T-helper 2 cell (primary cell): ENCODE measurements around the gene MON1A.
"Not testable (repeated sequence)": the region's sequence is repeated elsewhere in the genome, so short reads cannot be mapped to it uniquely, and the experiment has no call there.

Experiments used
- DNase-seq, 5 experiments: peaks; one replicate each; pipeline versions ENCODE4 v3.0.0 to v3.0.0-alpha.2; 2012 to 2022

Gene MON1A

GRCh38 chr3:49917806-49918590 lies 11.6 kb downstream of the MON1A start:
- DNase-seq: not testable (repeated sequence)

- no peak for DNase-seq
Measured at GRCh38 chr3:49916686-49917085, 12.9 kb downstream of the MON1A start.

- DNase-seq: no peak
Measured at GRCh38 chr3:49914906-49915305, 14.7 kb downstream of the MON1A start.

- no peak for DNase-seq
Measured at GRCh38 chr3:49912881-49913281, 16.7 kb downstream of the MON1A start.

- DNase-seq: no peak
Measured at GRCh38 chr3:49911611-49912010, 18.0 kb downstream of the MON1A start.

GRCh38 chr3:49911124-49911420 lies 18.5 kb downstream of the MON1A start:
- DNase-seq: no peak

GRCh38 chr3:49910409-49911123 lies 19.0 kb downstream of the MON1A start:
- DNase-seq: no peak

- no peak for DNase-seq
Measured at GRCh38 chr3:49908373-49909199, 21.0 kb downstream of the MON1A start.

- peak in 3 of 5 experiments; percentile 32 to 58 (median 34) for DNase-seq
Measured at GRCh38 chr3:49906073-49906743, 23.4 kb downstream of the MON1A start.

GRCh38 chr3:49904448-49904847 lies 25.2 kb downstream of the MON1A start:
- not testable (repeated sequence) for DNase-seq

GRCh38 chr3:49903451-49904424 lies 25.9 kb downstream of the MON1A start, which contains the start of gene MST1R:
Gene MST1R, minus strand, starts transcription at chr3:49903873. Its CDS starts 264 bp downstream, at chr3:49903609.
- peak; percentile 66 to 90 (median 73) for DNase-seq

GRCh38 chr3:49902511-49903345 lies 26.9 kb downstream of the MON1A start:
- DNase-seq: no peak

GRCh38 chr3:49901366-49902339 lies 28.0 kb downstream of the MON1A start:
- no peak for DNase-seq

GRCh38 chr3:49900491-49901153 lies 29.0 kb downstream of the MON1A start:
- DNase-seq: no peak

GRCh38 chr3:49899815-49900214 lies 29.8 kb downstream of the MON1A start:
- DNase-seq: no peak

- no peak for DNase-seq
Measured at GRCh38 chr3:49898991-49899390, 30.6 kb downstream of the MON1A start.

GRCh38 chr3:49896345-49896744 lies 33.3 kb downstream of the MON1A start:
- no peak for DNase-seq

GRCh38 chr3:49895791-49896190 lies 33.8 kb downstream of the MON1A start:
- DNase-seq: no peak

- DNase-seq: no peak
Measured at GRCh38 chr3:49889296-49889695, 40.3 kb downstream of the MON1A start.
